GM18511 (cell line): ENCODE results near the gene EPHB1.
A peak's percentile ranks its signal among the peaks of the same experiment; 100 is the strongest.

ENCODE experiments used
- ATAC-seq: cut with Tn5 transposase; IDR thresholded peaks from one replicate; pipeline ENCODE4 v1.9.1; 2021; ENCODE audit warnings: mild to moderate bottlenecking, moderate library complexity; ENCODE audit not compliant: unreplicated experiment

Gene EPHB1

GRCh38 chr3:134804508-134805480 lies 9.7 kb downstream of the EPHB1 start:
- ATAC-seq: no peak

- ATAC-seq: no peak
Measured at GRCh38 chr3:134807189-134807588, 12.1 kb downstream of the EPHB1 start.

- no peak for ATAC-seq
Measured at GRCh38 chr3:134808835-134809234, 13.8 kb downstream of the EPHB1 start.

- no peak for ATAC-seq
Measured at GRCh38 chr3:134809427-134810051, 14.5 kb downstream of the EPHB1 start.

GRCh38 chr3:134810052-134810435 lies 15.0 kb downstream of the EPHB1 start:
- peak; percentile 69 for ATAC-seq

GRCh38 chr3:134810850-134811249 lies 15.8 kb downstream of the EPHB1 start:
- no peak for ATAC-seq

- ATAC-seq: no peak
Measured at GRCh38 chr3:134813618-134814017, 18.6 kb downstream of the EPHB1 start.

- no peak for ATAC-seq
Measured at GRCh38 chr3:134815519-134815918, 20.5 kb downstream of the EPHB1 start.

- ATAC-seq: no peak
Measured at GRCh38 chr3:134816623-134817022, 21.6 kb downstream of the EPHB1 start.

- ATAC-seq: peak; percentile 74
Measured at GRCh38 chr3:134817297-134817696, 22.2 kb downstream of the EPHB1 start.

- no peak for ATAC-seq
Measured at GRCh38 chr3:134820994-134821393, 25.9 kb downstream of the EPHB1 start.

GRCh38 chr3:134822090-134822489 lies 27.0 kb downstream of the EPHB1 start:
- no peak for ATAC-seq

- ATAC-seq: no peak
Measured at GRCh38 chr3:134823679-134824078, 28.6 kb downstream of the EPHB1 start.

GRCh38 chr3:134824791-134825190 lies 29.7 kb downstream of the EPHB1 start:
- ATAC-seq: no peak

- peak; percentile 74 for ATAC-seq
Measured at GRCh38 chr3:134827213-134827612, 32.2 kb downstream of the EPHB1 start.

- no peak for ATAC-seq
Measured at GRCh38 chr3:134829721-134830120, 34.7 kb downstream of the EPHB1 start.

- ATAC-seq: no peak
Measured at GRCh38 chr3:134832585-134832984, 37.5 kb downstream of the EPHB1 start.

GRCh38 chr3:134833453-134834163 lies 38.5 kb downstream of the EPHB1 start:
- ATAC-seq: peak; percentile 69

- no peak for ATAC-seq
Measured at GRCh38 chr3:134836921-134837320, 41.9 kb downstream of the EPHB1 start.

GRCh38 chr3:134838599-134838998 lies 43.5 kb downstream of the EPHB1 start:
- ATAC-seq: no peak

GRCh38 chr3:134839422-134839821 lies 44.4 kb downstream of the EPHB1 start:
- no peak for ATAC-seq
